H9 (cell line): Measurements from ENCODE around the gene KBTBD12. TPM values are rescaled to one million over a fixed set of nuclear protein-coding genes. Genes with fewer than 3 reads are reported as not detected.

Experiments used
- DNase-seq: peaks from one replicate; pipeline ENCODE4 v3.0.0-alpha.2; 2017
- H2AFZ ChIP-seq: one replicate; pipeline ENCODE4 v1.6.1; 2013; ENCODE audit warnings: mild to moderate bottlenecking, low read length, control low read depth, moderate library complexity
- H2AK5ac ChIP-seq: 2 replicates; pipeline ENCODE4 v1.6.1; 2013; ENCODE audit warnings: low read length, control low read depth, mixed read lengths; ENCODE audit not compliant: insufficient read length
- H2BK120ac ChIP-seq: one replicate; pipeline ENCODE4 v1.6.1; 2013; ENCODE audit warnings: low read depth, mild to moderate bottlenecking, low read length, control low read depth, inconsistent platforms; ENCODE audit not compliant: poor library complexity, severe bottlenecking
- H2BK12ac ChIP-seq: 2 replicates; pipeline ENCODE4 v1.6.1; 2013; ENCODE audit warnings: low read length, control low read depth, mixed read lengths, low read depth; ENCODE audit not compliant: insufficient read length
- H2BK15ac ChIP-seq: 2 replicates; pipeline ENCODE4 v1.6.1; 2013; ENCODE audit warnings: low read depth, low read length, control low read depth
- H2BK20ac ChIP-seq: one replicate; pipeline ENCODE4 v1.6.1; 2013; ENCODE audit warnings: low read depth, mild to moderate bottlenecking, low read length, control low read depth, inconsistent platforms; ENCODE audit not compliant: poor library complexity, severe bottlenecking
- H2BK5ac ChIP-seq: 2 replicates; pipeline ENCODE4 v1.6.1; 2013; ENCODE audit warnings: low read length, control low read depth, mixed read lengths; ENCODE audit not compliant: insufficient read length
- H3K14ac ChIP-seq: 2 replicates; pipeline ENCODE4 v1.6.1; 2013; ENCODE audit warnings: low read length, control low read depth; ENCODE audit not compliant: insufficient read depth
- H3K18ac ChIP-seq: 2 replicates; pipeline ENCODE4 v1.6.1; 2013; ENCODE audit warnings: low read depth, mild to moderate bottlenecking, mixed read lengths, low read length, control low read depth; ENCODE audit not compliant: insufficient read length
- H3K23ac ChIP-seq: 2 replicates; pipeline ENCODE4 v1.6.1; 2013; ENCODE audit warnings: low read length, control low read depth, mixed read lengths, low read depth; ENCODE audit not compliant: insufficient read length
- H3K23me2 ChIP-seq: 2 replicates; pipeline ENCODE4 v1.6.1; 2013; ENCODE audit warnings: low read depth, mild to moderate bottlenecking, mixed read lengths, low read length, control low read depth; ENCODE audit not compliant: insufficient read length, poor library complexity, severe bottlenecking
- H3K27ac ChIP-seq: 2 replicates; pipeline ENCODE4 v1.5.1; 2013; ENCODE audit warnings: low read length, control low read depth, mixed read lengths, low read depth; ENCODE audit not compliant: insufficient read length
- H3K27me3 ChIP-seq: 2 replicates; pipeline ENCODE4 v1.6.1; 2013; ENCODE audit warnings: low read length, control low read depth, inconsistent platforms; ENCODE audit not compliant: insufficient read depth
- H3K4ac ChIP-seq: 2 replicates; pipeline ENCODE4 v1.6.1; 2013; ENCODE audit warnings: low read depth, mild to moderate bottlenecking, control low read depth, inconsistent platforms, low read length, moderate library complexity
- H3K4me1 ChIP-seq: 2 replicates; pipeline ENCODE4 v1.6.1; 2013; ENCODE audit warnings: low read length, control low read depth, inconsistent platforms; ENCODE audit not compliant: insufficient read depth
- H3K4me2 ChIP-seq: 2 replicates; pipeline ENCODE4 v1.6.1; 2013; ENCODE audit warnings: low read length, control low read depth, mixed read lengths; ENCODE audit not compliant: insufficient read length, insufficient read depth
- H3K56ac ChIP-seq: 2 replicates; pipeline ENCODE4 v1.6.1; 2013; ENCODE audit warnings: low read depth, mild to moderate bottlenecking, mixed read lengths, low read length, control low read depth; ENCODE audit not compliant: insufficient read length
- H3K79me1 ChIP-seq: 2 replicates; pipeline ENCODE4 v1.6.1; 2013; ENCODE audit warnings: low read depth, mild to moderate bottlenecking, moderate library complexity, low read length, control low read depth, inconsistent platforms; ENCODE audit not compliant: insufficient read depth, poor library complexity, severe bottlenecking
- H3K79me2 ChIP-seq: 2 replicates; pipeline ENCODE4 v1.6.1; 2013; ENCODE audit warnings: low read length, control low read depth, inconsistent platforms; ENCODE audit not compliant: insufficient read depth
- H3K9ac ChIP-seq: 2 replicates; pipeline ENCODE4 v1.6.1; 2013; ENCODE audit warnings: low read length, control low read depth, mixed read lengths; ENCODE audit not compliant: insufficient read length; ENCODE audit errors: extremely low read depth
- H3K9me3 ChIP-seq: one replicate; pipeline ENCODE4 v1.6.1; 2013; ENCODE audit warnings: low read depth, low read length, inconsistent platforms; ENCODE audit not compliant: control insufficient read depth
- H3T11ph ChIP-seq: one replicate; pipeline ENCODE4 v1.6.1; 2013; ENCODE audit warnings: mild to moderate bottlenecking, low read length, control low read depth, inconsistent platforms
- H4K20me1 ChIP-seq: one replicate; pipeline ENCODE4 v1.6.1; 2013; ENCODE audit not compliant: control insufficient read depth, insufficient read length, insufficient read depth
- H4K5ac ChIP-seq: 2 replicates; pipeline ENCODE4 v1.6.1; 2013; ENCODE audit warnings: low read depth, mild to moderate bottlenecking, mixed read lengths, low read length, control low read depth; ENCODE audit not compliant: insufficient read length
- H4K8ac ChIP-seq: replicated peaks from 2 replicates; pipeline ENCODE4 v1.6.1; 2013; ENCODE audit warnings: low read length, control low read depth, mixed read lengths, low read depth; ENCODE audit not compliant: insufficient read length
- H4K91ac ChIP-seq: 2 replicates; pipeline ENCODE4 v1.6.1; 2013; ENCODE audit warnings: low read depth, mild to moderate bottlenecking, moderate library complexity, mixed read lengths, low read length, control low read depth; ENCODE audit not compliant: insufficient read length
- H3K27ac Mint-ChIP-seq, 3 experiments: 2 replicates in 2 of 3; 3 replicates in 1 of 3; pipeline ENCODE4 v1.8.0; 2020 to 2021; ENCODE audit warnings: mixed read lengths in 3 of 3, mild to moderate bottlenecking in 1 of 3, moderate library complexity in 1 of 3
- H3K27me3 Mint-ChIP-seq: 2 replicates; pipeline ENCODE4 v1.8.0; 2021; ENCODE audit warnings: low read depth, mild to moderate bottlenecking, moderate library complexity, mixed read lengths
- H3K36me3 Mint-ChIP-seq, 3 experiments: 2 replicates in 2 of 3; 3 replicates in 1 of 3; pipeline ENCODE4 v1.8.0; 2020 to 2021; ENCODE audit warnings: low read depth in 3 of 3, mixed read lengths in 3 of 3; ENCODE audit not compliant: insufficient read depth in 1 of 3
- H3K4me1 Mint-ChIP-seq, 2 experiments: 2 replicates each; pipeline ENCODE4 v1.8.0; 2020; ENCODE audit warnings: mixed read lengths in 2 of 2
- H3K4me3 Mint-ChIP-seq, 2 experiments: 2 replicates in 1 of 2; 3 replicates in 1 of 2; pipeline ENCODE4 v1.8.0; 2020 to 2021; ENCODE audit warnings: mild to moderate bottlenecking in 2 of 2, mixed read lengths in 2 of 2, moderate library complexity in 1 of 2
- H3K9me3 Mint-ChIP-seq, 2 experiments: 2 replicates in 1 of 2; 3 replicates in 1 of 2; pipeline ENCODE4 v1.8.0; 2020; ENCODE audit warnings: mild to moderate bottlenecking in 2 of 2, mixed read lengths in 2 of 2, moderate library complexity in 1 of 2
- CTCF ChIP-seq: fragments of 200-600 bp; sonication (generic); conservative IDR thresholded peaks from 3 replicates; pipeline ENCODE4 v1.8.0; 2021; ENCODE audit warnings: antibody characterized with exemption, mild to moderate bottlenecking
- WGBS: extraction: QIAGEN DNeasy Blood & Tissue Kit; methylation state at CpG from one replicate; pipeline ENCODE4 v1.1.7; 2013; ENCODE audit warnings: missing lambda C conversion rate, low lambda C conversion rate, mixed read lengths; ENCODE audit not compliant: insufficient read length; ENCODE audit errors: extremely low coverage; 5-methylcytosine and 5-hydroxymethylcytosine counted together
- total RNA-seq: library from RNA; stranded (reverse); gene quantifications from 2 replicates; pipeline ENCODE4 v1.2.1, GENCODE V29; 2021

The KBTBD12 gene
- total RNA-seq, 1 experiment from 2014 or later = not detected

GRCh38 chr3:127938800-127939199 is 23.8 kb downstream of the KBTBD12 start:
- Histone ChIP-seq H3K4ac (no peak overlapping the region), H3K27ac (no peak overlapping the region), H2BK12ac (no peak overlapping the region), H3T11ph (no peak overlapping the region), H3K79me1 (no peaks in the 10 kb centered on the region), H2AFZ (peak overlapping the region; percentile 23), H2BK120ac (no peak overlapping the region), H4K20me1 (no peaks in the 10 kb centered on the region), H3K27me3 (no peaks in the 10 kb centered on the region), H2BK15ac (no peak overlapping the region), H3K4me2 (no peak overlapping the region), H3K56ac (no peak overlapping the region), H2AK5ac (no peak overlapping the region), H2BK5ac (no peak overlapping the region), H3K14ac (no peak overlapping the region), H3K23ac (no peak overlapping the region), H3K79me2 (no peaks in the 10 kb centered on the region), H3K4me1 (no peaks in the 10 kb centered on the region), H3K18ac (no peak overlapping the region), H3K9ac (no peak overlapping the region), H4K8ac (no peak overlapping the region), H4K91ac (no peak overlapping the region), H3K23me2 (no peaks in the 10 kb centered on the region), H4K5ac (no peak overlapping the region), H3K9me3 (no peaks in the 10 kb centered on the region), H2BK20ac (no peak overlapping the region)
- Mint-ChIP-seq H3K36me3 (no peaks in the 10 kb centered on the region), H3K27me3 (peaks cover 39% of the 10 kb centered on the region), H3K27ac (no peak overlapping the region), H3K4me1 (no peaks in the 10 kb centered on the region), H3K9me3 (peaks cover 3 to 6% of the 10 kb centered on the region in 2 experiments), H3K4me3 (no peak overlapping the region)
- no peak for TF ChIP-seq CTCF
- DNase-seq = no peak
- no CpG with 5 or more reads among the region's 4 CpGs for WGBS
